HG02885 (cell line): Measurements from ENCODE around the gene CSMD2.
"Not testable (repeated sequence)": the region's sequence is repeated elsewhere in the genome, so short reads cannot be mapped to it uniquely, and the experiment has no call there.

ENCODE experiments used
- ATAC-seq: cut with Tn5 transposase; IDR thresholded peaks from one replicate; pipeline ENCODE4 v1.9.1; 2021; ENCODE audit warnings: mild to moderate bottlenecking; ENCODE audit not compliant: unreplicated experiment, poor library complexity

The CSMD2 gene

DNA sequence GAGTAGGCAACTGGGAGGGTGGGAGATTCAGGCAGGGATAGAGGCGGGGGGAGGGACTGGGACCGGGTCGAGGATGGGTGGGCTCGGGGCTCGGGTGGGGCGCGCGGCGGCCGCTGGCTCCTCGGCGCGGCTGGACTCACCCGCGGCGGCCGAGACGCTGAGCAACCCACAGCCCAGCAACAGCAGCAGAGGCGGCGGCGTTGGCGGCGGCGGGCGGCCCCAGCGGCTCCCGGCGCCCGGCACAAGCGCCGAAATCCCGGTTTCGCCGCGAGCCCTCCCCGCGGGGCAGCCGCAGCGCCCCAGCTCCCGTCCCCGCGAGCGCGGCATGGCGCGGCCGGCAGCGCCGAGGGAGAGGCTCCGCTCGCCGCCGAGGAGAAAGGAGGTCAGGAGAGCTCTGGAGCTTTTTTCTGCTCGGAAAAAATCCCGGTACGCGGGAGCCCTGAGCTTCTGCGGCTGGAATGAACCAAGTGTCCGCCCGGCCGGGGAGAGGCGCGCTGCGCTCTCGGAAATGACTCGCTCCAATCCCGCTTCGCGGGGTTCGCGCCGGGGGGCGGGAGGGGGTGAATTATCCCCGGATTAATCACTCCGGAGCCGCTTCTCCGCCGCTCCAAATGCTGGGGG, at the start of gene CSMD2:
CSMD2 (minus strand) TSS at position 460 of the 621 bp plus-strand sequence; CDS start at position 327, 133 bp downstream.
- no peak for ATAC-seq

DNA sequence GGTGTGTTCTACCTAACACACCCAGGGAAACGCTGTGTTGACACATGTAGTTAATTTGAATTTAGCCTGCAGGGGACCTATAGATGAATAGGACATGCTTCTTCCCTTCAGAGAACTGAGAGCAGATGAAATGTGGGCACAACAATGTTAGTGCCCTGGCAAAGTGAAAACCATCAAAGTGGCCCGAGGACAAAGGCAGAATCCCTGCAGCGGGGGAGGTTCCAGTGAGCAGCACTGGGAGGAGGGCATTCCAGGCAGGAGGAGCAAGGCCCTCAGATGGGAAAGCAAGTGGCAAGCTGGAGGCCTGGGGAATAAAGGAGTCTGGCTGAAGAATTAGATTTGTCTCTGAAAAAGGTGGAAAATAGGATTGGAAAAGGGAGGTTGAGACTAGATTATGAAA, 48.9 kb upstream of the CSMD2 start:
- no peak for ATAC-seq

DNA sequence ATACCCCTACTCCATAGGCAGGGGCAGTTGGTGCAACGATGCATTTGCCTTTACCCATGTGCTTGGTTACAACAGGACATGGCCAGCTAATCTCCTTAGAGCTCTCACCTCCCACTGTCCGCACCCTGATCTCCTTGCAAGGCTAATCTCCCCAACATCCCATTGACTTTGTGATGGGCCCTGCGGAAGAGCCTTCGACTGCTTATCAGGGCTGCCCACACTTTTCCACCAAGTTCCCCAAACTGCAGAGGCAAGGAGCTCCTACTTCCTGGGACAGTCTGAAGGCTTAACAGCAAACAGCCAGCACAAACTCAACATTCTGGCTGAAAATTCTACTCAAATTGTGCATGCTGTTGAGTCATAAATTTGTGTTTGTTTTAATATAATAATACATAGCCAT, 47.6 kb upstream of the CSMD2 start:
- ATAC-seq: no peak

DNA sequence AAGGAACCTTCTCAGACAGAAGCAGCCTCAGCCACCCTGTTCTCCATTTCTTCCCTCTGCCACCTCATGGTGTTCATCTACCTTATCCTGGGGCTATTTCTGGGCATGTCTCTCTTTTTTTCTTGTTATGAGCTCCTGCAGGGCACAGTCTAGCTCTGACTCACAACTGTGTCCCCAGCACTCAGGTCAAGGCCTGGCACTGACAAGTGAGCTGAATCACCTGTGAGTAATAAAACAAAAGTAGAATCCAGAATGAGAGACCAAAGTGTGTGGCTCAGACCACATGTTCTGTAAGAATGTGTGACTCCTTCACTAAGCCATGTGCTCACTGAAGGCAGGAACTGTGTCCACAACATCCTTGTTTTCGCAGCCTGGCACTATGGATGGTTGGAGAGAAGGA, 34.9 kb upstream of the CSMD2 start:
- ATAC-seq: no peak

DNA sequence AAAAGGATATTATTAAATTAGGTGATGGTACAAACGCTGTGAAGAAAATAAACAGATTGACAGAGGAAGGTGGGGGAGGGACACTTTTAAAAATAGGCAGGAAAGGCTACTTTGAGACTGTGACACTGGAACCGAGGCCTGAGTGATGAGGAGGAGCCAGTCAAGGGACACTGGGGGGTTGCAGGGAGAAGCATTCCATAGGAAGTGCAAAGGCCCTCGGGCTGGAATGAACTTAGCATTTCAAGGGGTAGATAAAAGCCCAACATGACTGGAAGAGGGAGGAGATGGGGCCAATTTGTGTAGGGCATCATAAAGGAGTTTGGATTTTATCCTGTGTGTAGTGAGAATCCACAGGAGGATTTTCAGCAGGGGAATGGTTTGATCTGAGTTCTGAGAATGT, 27.6 kb upstream of the CSMD2 start:
- ATAC-seq: no peak

DNA sequence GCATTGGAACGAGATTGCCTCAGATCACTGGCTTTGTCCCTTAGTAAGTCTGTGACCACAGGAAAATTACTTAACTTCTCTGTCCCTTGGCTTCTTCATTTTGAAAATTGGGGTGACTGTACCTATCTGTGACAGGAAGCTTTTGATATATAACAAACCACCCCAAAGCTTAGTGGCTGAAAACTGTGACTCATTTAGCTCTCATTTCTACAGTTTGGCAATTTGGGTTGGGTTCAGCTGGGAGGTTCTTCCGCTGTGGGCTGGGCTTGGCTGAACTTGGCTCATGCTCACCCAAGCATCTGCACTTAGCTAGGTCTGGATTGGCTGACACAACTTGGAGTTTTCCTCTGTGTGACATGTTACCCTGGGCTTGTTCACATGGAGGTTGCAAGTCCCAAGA, 25.7 kb upstream of the CSMD2 start:
- ATAC-seq: no peak

DNA sequence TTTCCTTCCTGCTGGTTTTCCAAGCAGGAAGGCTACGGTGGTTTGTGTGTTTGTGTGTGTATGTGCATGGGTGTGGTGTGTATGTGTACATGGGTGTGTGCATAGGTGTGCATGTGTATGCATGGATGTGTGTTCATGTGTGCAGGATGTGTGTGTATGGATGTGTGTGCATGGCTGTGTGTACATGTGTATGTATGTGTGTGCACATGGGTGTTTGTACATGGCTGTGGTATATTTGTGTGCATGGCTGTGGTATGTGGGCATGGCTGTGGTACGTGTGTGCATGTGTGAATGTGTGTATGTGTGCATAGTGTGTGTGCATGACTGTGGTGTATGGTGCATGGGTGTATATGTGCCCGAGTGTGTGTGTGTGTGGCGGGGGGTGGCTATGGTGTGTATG, 24.0 kb upstream of the CSMD2 start:
- no peak for ATAC-seq

DNA sequence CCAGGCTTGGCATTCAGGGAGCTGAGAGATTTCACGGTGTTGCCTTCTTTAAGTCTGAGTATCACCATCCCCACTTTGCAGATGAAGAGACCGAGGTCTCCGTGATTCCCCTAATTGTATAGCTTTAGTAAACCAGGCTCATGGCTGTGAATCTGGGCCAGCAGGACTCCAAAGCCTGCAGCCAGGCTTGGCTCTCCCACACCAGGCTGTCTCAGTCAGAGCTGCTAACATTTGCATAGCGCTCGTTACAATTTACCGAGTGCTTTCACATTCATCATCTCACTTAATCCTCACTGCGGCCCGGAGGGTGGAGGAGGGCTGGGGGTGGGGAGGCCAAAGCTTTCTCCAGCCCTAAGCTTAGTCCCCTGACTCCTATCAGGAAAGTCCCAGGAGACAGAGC, 23.4 kb upstream of the CSMD2 start:
- ATAC-seq: no peak

DNA sequence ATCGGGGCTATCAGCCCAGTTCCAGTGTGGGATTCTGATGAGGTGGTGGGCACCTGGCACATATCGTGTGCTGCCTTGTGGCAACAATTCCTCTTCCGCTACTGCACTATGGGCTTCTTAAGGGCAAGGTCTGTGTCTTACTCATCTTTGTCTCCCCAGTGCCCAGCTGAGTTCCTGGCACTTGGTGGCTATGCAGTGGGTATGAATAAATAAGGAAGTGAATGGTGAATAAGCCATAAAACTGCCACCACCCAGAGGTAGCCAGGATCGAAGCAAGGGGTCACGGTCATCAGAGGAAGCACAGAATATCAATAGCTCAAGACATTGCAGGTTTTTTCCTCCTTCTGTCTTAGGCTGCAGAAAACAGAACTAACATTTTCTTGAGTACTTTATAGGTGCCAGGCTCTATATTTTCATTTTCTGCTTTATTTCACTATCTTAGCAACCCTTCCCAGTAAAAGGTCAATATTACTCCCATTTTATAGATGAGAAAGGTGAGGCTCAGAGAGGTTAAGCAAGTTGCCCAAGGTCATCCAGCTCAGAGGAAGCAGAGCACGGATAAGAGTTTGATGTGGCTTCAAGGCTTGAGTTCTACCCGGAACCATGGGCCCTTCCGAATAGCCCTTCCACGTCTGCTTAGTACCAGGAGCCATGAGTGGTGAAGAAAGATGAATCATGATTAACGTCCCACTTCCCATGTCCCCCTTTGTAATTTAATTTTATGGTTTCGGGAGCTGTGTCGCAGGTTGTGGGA, 21.9 kb upstream of the CSMD2 start:
- no peak for ATAC-seq

DNA sequence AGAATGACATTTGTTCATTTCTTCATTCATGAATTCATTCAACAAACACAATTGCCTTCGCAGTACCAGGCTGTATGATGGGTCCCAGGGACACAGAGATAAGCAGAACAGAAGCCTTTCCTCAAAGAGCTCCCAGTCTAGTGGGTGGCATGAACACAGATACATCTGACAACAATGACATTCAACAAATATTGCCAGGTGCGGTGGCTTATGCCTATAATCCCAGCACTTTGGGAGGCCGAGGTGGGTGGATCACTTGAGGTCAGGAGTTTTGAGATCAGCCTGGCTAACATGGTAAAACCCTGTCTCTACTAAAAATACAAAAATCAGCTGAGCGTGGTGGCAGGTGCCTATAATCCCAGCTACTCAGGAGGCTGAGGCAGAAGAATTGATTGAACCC, 18.4 kb upstream of the CSMD2 start:
- not testable (repeated sequence) for ATAC-seq

DNA sequence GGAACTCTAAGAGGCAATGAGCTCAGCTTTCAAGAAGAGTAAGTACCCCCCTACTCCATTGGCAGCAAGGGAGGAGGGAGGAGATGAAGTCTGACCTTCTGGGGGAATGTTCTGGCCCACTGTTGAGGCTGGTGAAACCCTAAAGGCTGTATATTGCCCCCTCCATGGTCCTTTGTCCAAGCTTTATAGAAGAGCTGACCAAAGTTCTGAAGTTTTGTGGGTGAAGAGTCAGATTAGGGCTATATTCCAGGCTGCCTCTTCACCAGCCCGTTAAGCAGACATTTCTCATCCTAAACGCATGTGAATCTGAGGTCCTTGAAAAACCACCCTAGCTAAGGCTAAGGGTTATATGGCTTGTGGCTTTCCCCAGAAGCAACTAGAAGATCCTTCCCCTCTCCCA, 13.0 kb upstream of the CSMD2 start:
- ATAC-seq: no peak

DNA sequence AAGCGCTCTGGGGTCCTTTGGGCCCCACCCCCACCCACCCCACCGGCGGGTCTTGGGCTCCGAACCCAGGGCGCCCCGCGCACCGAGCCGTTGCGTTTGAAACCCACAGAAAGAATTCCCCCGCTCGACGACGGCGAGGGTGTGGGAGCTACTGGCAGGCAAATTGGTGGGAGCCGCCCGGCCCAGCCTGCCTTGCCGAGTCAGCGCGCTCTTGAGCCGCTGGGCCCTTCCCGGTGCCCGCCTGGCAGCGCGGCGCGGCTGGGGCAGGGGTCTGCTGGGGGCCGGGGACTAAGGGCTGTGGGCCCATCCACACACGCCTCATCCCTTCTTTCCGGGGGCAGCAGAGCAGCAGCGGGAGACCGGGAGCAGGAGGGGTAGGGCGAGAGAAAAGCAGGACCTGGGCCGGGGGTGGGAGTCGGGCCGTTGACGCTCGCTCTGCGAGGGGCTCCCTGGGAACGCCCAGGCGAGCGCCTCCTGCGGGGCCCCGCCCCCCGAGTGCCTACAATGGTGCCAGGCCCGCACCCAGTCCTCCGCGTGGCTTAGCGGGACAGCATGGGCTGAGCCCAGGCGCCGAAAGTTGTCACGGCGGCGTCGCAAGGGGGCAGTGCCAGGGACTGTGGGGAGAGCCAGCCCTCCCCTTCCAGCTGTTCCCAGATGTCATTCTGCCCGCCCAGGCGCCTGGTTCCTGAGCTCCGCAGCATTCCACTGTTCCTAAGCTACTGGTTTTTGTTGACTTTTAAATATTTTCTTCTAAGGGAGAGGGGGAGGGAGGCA, 12.0 kb upstream of the CSMD2 start, which contains the start of gene C1orf94:
C1orf94 (plus strand) TSS at position 78 of the 774 bp plus-strand sequence. CDS start 883 bp downstream, outside the sequence.
- ATAC-seq: no peak

DNA sequence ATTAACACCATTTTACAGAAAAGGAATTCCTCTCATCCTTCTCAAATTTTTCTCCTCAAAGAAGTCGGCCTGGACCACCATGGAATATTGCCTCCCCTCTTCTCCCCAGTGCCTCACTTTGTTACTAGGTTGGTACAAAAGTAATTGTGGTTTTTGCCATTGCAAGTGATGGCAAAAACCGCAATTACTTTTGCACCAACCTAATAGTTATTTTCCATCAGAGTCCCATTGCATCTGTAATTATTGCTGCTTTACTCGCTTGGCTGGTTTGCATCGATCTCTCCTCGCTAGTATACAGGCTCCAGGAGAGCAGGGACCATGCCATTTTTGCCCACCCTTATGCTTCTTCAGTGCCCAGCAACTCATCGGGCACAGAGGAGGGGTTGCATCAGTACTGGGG, 10.7 kb upstream of the CSMD2 start:
- no peak for ATAC-seq

DNA sequence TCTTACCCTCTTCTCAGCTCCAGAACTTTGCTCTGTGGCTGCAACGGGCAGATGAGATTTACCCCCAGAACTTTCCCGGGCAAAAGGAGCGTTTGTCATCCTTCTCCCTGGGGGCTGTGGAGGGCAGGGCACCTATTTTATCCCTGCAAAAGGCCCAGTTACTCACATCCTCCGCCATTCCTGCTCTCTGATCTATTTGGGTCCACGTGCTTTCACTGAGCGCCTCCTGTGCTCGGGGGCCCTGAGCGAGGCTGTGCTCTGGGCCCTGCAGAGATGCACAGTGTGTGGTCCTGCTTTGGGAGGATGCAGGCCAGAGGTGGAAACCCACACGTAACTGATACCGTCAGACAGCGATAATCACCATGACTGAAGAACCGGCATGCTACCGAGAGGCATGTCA, 2.4 kb upstream of the CSMD2 start:
- ATAC-seq: no peak

DNA sequence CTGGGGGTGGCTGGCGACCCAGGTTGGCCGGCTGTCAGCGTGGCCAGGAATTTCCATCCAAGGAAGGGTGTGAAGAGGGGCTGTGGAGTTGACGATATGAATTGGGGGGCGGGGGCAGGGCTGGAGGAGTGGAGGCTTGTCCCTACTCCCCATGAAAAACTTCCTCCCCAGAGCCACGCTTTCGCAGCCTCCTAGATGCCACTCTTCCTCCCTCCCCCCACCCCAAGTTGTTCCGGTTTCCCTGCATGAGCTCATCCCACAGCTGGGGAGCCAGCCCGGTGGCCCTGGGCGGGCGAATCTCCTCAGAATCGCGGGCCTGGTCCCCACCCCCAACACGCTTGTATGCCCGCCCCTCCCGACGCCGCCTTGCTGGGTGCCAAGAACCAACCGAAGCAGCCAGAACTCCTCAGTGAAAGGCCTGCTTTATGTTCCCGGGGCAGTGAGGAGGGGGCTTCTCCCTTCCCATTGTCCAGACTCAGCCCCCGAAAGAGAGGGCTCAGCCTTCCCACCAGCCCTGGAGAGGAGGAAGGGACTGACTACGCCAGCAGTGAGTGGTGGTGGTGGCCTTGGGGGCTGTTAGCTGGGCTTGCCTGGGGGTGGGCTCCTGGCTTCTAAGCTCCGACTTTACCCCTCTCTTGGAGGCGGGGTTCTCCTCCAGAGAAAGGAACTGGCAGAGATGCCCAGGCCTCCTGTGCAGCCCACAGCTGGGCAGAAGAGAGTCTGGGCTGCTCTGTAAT, 1.8 kb upstream of the CSMD2 start:
- ATAC-seq: no peak

DNA sequence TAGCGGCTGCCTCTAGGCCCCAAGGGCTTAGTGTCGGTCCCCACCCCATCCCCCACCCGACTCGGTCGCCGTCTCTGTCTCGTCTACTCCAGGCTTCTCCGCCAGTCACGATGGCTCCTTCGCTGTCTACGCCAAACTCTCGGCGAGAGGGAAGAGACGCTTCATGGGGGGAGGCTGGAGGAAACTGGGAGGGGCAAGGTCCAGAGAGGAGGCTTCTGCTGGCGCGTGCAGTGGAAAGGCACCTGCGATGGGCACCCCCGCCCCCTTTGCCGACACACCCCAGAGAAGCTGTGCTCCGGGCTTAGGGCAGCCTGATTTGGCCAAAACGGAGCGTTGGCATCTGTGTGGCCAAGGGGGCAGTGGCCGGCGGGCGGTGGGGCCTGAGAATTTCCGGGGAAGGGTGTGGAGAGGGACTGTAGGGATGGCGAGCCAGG, 1.2 kb upstream of the CSMD2 start:
- no peak for ATAC-seq

DNA sequence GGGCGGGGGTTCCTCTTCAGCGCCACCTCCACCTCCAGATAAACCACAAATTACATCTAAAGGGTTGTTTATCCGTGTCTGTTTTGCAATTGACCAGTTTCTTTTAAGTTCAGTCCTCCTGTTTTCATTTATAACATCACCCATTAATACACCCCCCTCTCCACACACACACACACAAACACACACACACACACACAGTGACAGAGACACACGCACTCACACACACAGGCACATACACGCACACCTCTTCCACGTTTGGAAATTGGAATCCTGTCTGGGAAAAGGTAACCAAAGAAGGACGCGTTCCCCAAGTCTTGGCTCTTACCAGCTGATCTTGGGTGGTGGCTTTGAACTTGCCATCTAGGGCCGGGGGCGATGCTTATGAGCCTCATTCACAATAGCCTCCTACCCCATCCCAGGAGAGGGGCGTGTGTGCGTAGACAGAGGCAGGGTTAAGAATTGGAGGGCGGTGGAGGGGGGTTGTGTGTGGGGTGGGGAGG, 442 bp upstream of the CSMD2 start:
- no peak for ATAC-seq

DNA sequence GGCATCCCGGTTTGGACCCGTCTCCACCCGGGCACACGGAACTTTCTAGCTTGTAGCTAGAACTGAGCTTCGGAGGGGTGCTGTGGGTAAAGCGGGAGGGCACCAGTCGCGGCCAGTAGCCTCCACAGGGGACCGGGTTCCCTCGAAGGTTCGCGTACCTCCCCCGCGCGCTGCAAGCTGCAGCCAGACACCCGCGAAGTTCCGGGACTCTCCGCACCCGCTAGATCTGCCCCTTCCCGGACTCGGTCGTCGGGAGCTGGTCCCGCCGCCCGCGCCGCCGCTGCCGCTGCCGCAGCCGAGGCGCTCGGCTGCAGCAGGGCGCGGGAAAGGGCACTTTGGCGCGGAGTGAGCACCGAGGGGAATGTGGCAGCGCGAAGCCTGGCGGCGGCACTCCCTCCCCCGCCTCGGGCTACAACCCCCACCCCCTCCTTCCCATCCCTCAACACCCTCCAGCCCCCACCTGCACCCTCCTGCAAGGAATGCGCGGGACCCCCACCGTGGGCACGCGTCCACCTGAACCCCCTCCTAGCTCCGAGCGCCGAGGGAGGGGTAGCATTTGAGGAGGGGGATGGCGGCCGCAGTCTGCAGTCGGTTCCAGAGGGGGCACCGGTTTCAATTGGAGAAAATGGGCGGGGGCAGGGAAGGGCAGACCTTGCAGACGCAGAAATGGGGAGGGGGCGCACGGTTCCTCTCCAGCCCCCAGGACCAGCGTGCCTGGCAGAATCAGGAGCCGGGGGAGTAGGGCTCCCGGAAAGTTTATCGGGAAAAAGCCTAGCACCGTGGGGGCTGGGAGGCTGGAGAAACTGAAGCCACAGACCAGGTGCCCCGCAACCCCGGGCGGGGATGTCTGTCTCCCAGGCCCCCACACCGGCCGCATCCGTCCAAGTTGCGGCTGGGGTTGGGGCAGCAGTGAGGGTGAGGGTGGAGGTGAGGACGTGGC, 968 bp downstream of the CSMD2 start:
- ATAC-seq: no peak
